Stimulated activated effector memory CD8-positive, alpha-beta T cell treated with anti-CD3 and anti-CD28 coated beads, Interleukin-12 subunit alpha, Interleukin-12 subunit beta, amount 100 ng/mL, for 72 hours (primary cell): ENCODE results near the gene CTXND2.
"Not testable (repeated sequence)": the region's sequence is repeated elsewhere in the genome, so short reads cannot be mapped to it uniquely, and the experiment has no call there.

Experiments used
- ATAC-seq: fragments of 150-1000 bp; cut with Tn5 transposase; 2 replicates; pipeline ENCODE4 v1.10.0; 2021
- DNase-seq, 2 donors: peaks; one replicate each; pipeline ENCODE4 v3.0.0; 2021 to 2022; ENCODE audit warnings: low spot score in 2 of 2
- H3K27ac Mint-ChIP-seq: one replicate; pipeline ENCODE4 v1.8.0; 2022; ENCODE audit warnings: mild to moderate bottlenecking, mixed read lengths
- H3K36me3 Mint-ChIP-seq: one replicate; pipeline ENCODE4 v1.8.0; 2022; ENCODE audit warnings: mild to moderate bottlenecking, mixed read lengths
- H3K4me1 Mint-ChIP-seq: one replicate; pipeline ENCODE4 v1.8.0; 2022; ENCODE audit warnings: mixed read lengths
- H3K4me3 Mint-ChIP-seq: one replicate; pipeline ENCODE4 v1.8.0; 2022; ENCODE audit warnings: mild to moderate bottlenecking, mixed read lengths
- H3K9me3 Mint-ChIP-seq: one replicate; pipeline ENCODE4 v1.8.0; 2022; ENCODE audit warnings: mixed read lengths

The CTXND2 gene

DNA sequence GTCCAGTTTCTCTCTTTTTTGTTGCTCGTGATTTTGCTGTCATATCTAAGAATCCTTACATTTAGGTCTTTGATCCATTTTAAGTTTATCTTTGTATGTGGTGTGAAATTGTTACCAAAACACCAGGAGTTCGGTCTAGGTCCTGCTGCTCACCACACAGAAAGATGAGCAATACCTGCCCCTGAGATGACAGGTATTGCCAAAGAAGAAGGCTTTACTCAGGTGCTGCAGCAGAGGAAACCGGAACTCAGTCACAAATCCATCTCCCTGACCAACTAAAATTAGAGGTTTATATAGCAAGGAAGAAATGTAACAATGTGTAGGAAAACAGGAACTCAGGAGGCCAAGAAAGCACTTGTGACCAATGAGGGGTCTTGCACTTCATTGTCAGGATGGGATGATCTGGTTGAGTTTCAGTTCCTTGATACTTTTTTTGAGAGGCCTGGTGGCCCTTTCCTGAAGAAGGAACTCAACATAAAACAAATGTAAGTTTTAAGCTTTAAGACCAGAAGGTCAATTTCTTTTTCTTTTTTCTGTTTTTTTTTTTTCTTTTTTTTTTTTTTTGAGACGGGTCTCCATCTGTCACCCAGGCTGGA, 22.7 kb downstream of the CTXND2 start:
- peaks cover 22% of the 10 kb centered on the region for H3K4me1 Mint-ChIP-seq
- no peak overlapping the region for H3K4me3 Mint-ChIP-seq
- DNase-seq (no peak), ATAC-seq (no peak)
- H3K9me3 Mint-ChIP-seq, result no peaks in the 10 kb centered on the region
- no peak overlapping the region for H3K27ac Mint-ChIP-seq
- peaks cover 4% of the 10 kb centered on the region for H3K36me3 Mint-ChIP-seq

- Mint-ChIP-seq H3K27ac (no peak overlapping the region), H3K9me3 (no peaks in the 10 kb centered on the region), H3K36me3 (peaks cover 4% of the 10 kb centered on the region), H3K4me1 (peaks cover 7% of the 10 kb centered on the region), H3K4me3 (no peak overlapping the region)
- no peak for ATAC-seq
- no peak for DNase-seq
Observed at GRCh38 chr1:150912623-150913022, 25.7 kb downstream of the CTXND2 start.

DNA sequence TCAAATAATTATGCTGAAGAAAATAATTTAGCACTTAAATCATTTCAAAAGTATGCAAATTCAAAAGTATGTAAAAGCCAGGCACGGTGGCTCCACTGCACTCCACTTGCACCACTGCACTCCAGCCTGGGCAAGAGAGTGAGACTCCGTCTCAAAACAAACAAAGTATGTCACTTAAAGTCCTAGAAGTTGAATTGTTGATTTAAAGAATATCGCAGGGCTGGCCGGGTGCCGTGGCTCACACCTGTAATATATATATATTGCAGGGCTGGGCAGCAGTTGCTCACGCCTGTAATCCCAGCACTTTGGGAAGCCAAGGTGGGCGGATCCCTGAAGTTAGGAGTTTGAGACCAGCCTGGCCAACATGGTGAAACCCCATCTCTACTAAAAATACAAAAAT, 30.5 kb downstream of the CTXND2 start:
- H3K4me3 Mint-ChIP-seq, result no peak overlapping the region
- DNase-seq (no peak), ATAC-seq (no peak)
- no peak overlapping the region for H3K27ac Mint-ChIP-seq
- no peaks in the 10 kb centered on the region for H3K9me3 Mint-ChIP-seq
- peaks cover 4% of the 10 kb centered on the region for H3K36me3 Mint-ChIP-seq
- H3K4me1 Mint-ChIP-seq, result peaks cover 5% of the 10 kb centered on the region

DNA sequence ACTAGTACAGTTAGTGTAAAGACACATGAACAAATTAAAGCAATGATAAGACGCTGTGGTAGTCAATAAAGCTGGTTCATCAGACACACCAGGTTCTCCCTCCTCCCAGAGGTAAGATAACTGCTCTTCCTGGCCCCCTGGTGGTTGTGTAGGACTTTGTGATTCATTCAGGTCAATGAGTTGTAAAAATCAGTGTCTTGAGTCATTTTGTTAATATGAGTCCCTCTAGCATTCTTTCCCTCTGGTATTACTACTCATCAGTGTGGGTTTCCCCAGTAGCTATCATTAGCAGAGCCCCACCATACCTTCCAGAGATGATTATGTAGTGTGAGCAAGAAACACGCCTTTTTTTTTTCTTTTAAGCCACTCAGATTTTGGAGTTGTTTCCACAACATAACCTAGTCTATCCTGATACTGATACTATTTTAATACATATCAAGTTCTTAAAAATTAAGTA, 35.6 kb downstream of the CTXND2 start:
- H3K4me1 Mint-ChIP-seq, result peaks cover 13% of the 10 kb centered on the region
- ATAC-seq, result peak; percentile 96

GRCh38 chr1:150925080-150925479, 38.1 kb downstream of the CTXND2 start:
- Mint-ChIP-seq H3K27ac (peak overlapping the region; percentile 96), H3K4me3 (peak overlapping the region; percentile 86), H3K4me1 (peaks cover 16% of the 10 kb centered on the region), H3K36me3 (peaks cover 40% of the 10 kb centered on the region), H3K9me3 (no peaks in the 10 kb centered on the region)
- ATAC-seq, result no peak
- DNase-seq, result no peak

More for the DNA sequence above, 35.6 kb downstream of the CTXND2 start:
- peak; percentile 63 to 85 for DNase-seq
- Mint-ChIP-seq H3K36me3 (peaks cover 15% of the 10 kb centered on the region), H3K9me3 (no peaks in the 10 kb centered on the region), H3K27ac (peak overlapping the region; percentile 4), H3K4me3 (peak overlapping the region; percentile 33)

GRCh38 chr1:150926097-150926741, 39.3 kb downstream of the CTXND2 start, which contains the start of gene SETDB1:
SETDB1 (plus strand) TSS chr1:150926363; CDS start chr1:150927715, 1,352 bp downstream.
- peak within 1 kb of the TSS; percentile 86 for H3K4me3 Mint-ChIP-seq
- H3K9me3 Mint-ChIP-seq, result no peaks in the 10 kb centered on the region
- peaks cover 51% of the 10 kb centered on the region for H3K36me3 Mint-ChIP-seq
- DNase-seq (peak; percentile 80 to 96), ATAC-seq (peak; percentile 88)
- peak within 1 kb of the TSS; percentile 96 for H3K27ac Mint-ChIP-seq
- H3K4me1 Mint-ChIP-seq, result peaks cover 16% of the 10 kb centered on the region

DNA sequence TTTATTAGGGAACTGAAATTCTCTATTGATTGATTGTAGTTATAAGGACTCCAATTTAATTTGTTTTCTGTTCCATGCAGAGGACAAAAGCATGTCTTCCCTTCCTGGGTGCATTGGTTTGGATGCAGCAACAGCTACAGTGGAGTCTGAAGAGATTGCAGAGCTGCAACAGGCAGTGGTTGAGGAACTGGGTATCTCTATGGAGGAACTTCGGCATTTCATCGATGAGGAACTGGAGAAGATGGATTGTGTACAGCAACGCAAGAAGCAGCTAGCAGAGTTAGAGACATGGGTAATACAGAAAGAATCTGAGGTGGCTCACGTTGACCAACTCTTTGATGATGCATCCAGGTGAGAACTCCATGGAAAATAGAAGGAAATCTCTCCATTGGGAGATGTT, 40.7 kb downstream of the CTXND2 start:
- ATAC-seq (no peak), DNase-seq (no peak)
- Mint-ChIP-seq H3K4me3 (peak overlapping the region; percentile 86), H3K9me3 (peaks cover 2% of the 10 kb centered on the region), H3K4me1 (peaks cover 8% of the 10 kb centered on the region), H3K27ac (peak overlapping the region; percentile 96), H3K36me3 (peaks cover 65% of the 10 kb centered on the region)

GRCh38 chr1:150928286-150928685, 41.4 kb downstream of the CTXND2 start:
- H3K4me3 Mint-ChIP-seq, result no peak overlapping the region
- peaks cover 6% of the 10 kb centered on the region for H3K4me1 Mint-ChIP-seq
- H3K9me3 Mint-ChIP-seq, result peaks cover 2% of the 10 kb centered on the region
- no peak overlapping the region for H3K27ac Mint-ChIP-seq
- ATAC-seq, result no peak
- no peak for DNase-seq
- peaks cover 72% of the 10 kb centered on the region for H3K36me3 Mint-ChIP-seq

GRCh38 chr1:150928775-150929174, 41.8 kb downstream of the CTXND2 start:
- H3K4me1 Mint-ChIP-seq, DNase-seq, H3K4me3 Mint-ChIP-seq, H3K27ac Mint-ChIP-seq, H3K9me3 Mint-ChIP-seq, ATAC-seq: not testable (repeated sequence)
- H3K36me3 Mint-ChIP-seq, result peaks cover 77% of the 10 kb centered on the region

DNA sequence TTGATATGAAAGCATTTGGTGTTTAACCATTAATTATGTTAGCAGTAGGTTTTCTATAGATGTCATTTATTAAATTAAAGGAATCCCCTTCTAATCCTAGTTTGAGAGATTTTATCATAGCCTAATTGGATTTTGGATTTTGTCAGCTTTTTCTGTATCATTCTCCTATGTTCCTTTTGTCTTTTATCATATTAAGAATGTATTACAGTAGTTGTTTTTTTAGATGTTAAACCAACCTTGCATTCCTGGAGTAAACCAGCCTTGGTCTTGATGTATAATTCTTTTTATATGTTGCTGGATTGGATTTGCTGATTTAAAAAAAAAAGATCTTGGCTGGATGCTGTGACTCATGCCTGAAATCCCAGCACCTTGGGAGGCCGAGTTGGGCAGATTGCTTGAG, 44.8 kb downstream of the CTXND2 start:
- Mint-ChIP-seq H3K36me3 (peaks cover 96% of the 10 kb centered on the region), H3K4me3 (no peak overlapping the region), H3K27ac (no peak overlapping the region), H3K4me1 (peaks cover 18% of the 10 kb centered on the region), H3K9me3 (peaks cover 2% of the 10 kb centered on the region)
- ATAC-seq (no peak), DNase-seq (no peak)

GRCh38 chr1:150944856-150945255, 57.9 kb downstream of the CTXND2 start:
- no peak overlapping the region for H3K4me3 Mint-ChIP-seq
- peaks cover 6% of the 10 kb centered on the region for H3K4me1 Mint-ChIP-seq
- no peak for DNase-seq
- no peaks in the 10 kb centered on the region for H3K9me3 Mint-ChIP-seq
- peak overlapping the region; percentile 82 for H3K27ac Mint-ChIP-seq
- no peak for ATAC-seq
- H3K36me3 Mint-ChIP-seq, result peaks cover 100% of the 10 kb centered on the region

DNA sequence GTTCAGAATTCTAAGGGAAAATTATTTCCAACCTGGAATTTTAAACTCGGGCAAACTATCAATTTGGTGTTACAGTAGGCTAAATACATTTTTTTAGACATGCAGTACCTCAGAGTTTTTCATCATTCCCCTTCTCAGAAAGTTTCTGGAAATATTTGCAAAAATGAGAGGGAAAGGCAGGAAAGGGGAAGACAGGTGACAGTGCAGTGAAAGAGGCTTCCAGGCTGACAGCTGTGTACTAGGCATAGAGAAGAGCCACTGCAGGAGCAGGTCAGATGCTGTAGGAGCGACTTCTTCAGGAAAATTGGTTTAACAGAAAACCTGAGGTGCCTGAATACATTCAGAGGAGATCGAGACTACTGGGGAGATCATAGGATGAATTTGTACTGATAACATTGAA, 67.8 kb downstream of the CTXND2 start:
- peaks cover 100% of the 10 kb centered on the region for H3K36me3 Mint-ChIP-seq
- ATAC-seq (no peak), DNase-seq (no peak)
- peaks cover 5% of the 10 kb centered on the region for H3K4me1 Mint-ChIP-seq
- H3K27ac Mint-ChIP-seq, result peak overlapping the region; percentile 40
- no peaks in the 10 kb centered on the region for H3K9me3 Mint-ChIP-seq
- H3K4me3 Mint-ChIP-seq, result no peak overlapping the region

- ATAC-seq (no peak), DNase-seq (no peak)
- Mint-ChIP-seq H3K4me1 (peaks cover 5% of the 10 kb centered on the region), H3K27ac (peak overlapping the region; percentile 85), H3K9me3 (no peaks in the 10 kb centered on the region), H3K36me3 (peaks cover 100% of the 10 kb centered on the region), H3K4me3 (no peak overlapping the region)
Observed at GRCh38 chr1:150955280-150955679, 68.3 kb downstream of the CTXND2 start.

GRCh38 chr1:150957666-150958065, 70.7 kb downstream of the CTXND2 start:
- ATAC-seq, result no peak
- Mint-ChIP-seq H3K4me1 (peaks cover 5% of the 10 kb centered on the region), H3K4me3 (no peak overlapping the region), H3K9me3 (no peaks in the 10 kb centered on the region), H3K27ac (no peak overlapping the region), H3K36me3 (peaks cover 100% of the 10 kb centered on the region)
- no peak for DNase-seq

DNA sequence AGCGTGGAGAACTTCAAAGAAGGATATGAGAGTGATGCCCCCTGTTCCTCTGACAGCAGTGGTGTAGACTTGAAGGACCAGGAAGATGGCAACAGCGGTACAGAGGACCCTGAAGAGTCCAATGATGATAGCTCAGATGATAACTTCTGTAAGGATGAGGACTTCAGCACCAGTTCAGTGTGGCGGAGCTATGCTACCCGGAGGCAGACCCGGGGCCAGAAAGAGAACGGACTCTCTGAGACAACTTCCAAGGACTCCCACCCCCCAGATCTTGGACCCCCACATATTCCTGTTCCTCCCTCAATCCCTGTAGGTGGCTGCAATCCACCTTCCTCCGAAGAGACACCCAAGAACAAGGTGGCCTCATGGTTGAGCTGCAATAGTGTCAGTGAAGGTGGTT, 73.7 kb downstream of the CTXND2 start:
- H3K27ac Mint-ChIP-seq, result no peak overlapping the region
- DNase-seq (no peak), ATAC-seq (no peak)
- H3K36me3 Mint-ChIP-seq, result peaks cover 99% of the 10 kb centered on the region
- no peak overlapping the region for H3K4me3 Mint-ChIP-seq
- no peaks in the 10 kb centered on the region for H3K9me3 Mint-ChIP-seq
- peaks cover 5% of the 10 kb centered on the region for H3K4me1 Mint-ChIP-seq

GRCh38 chr1:150961756-150962155, 74.8 kb downstream of the CTXND2 start:
- Mint-ChIP-seq H3K27ac (no peak overlapping the region), H3K9me3 (no peaks in the 10 kb centered on the region), H3K36me3 (peaks cover 99% of the 10 kb centered on the region), H3K4me1 (peaks cover 5% of the 10 kb centered on the region), H3K4me3 (no peak overlapping the region)
- ATAC-seq (no peak), DNase-seq (no peak)
